PC-9 (cell line): Measurements from ENCODE around the gene KRTAP21-1. TPM values are rescaled to one million over a fixed set of nuclear protein-coding genes. Genes with fewer than 3 reads are reported as not detected.
"Not testable (repeated sequence)": the region's sequence is repeated elsewhere in the genome, so short reads cannot be mapped to it uniquely, and the experiment has no call there.

Experiments
- Bru-seq: library from RNA; stranded (reverse); fragments of 400-500 nt; gene quantifications from one replicate; lab custom pipeline; 2021; lab: Mats Ljungman, UMichigan
- BruChase-seq, 2 experiments: library from RNA; stranded (reverse); fragments of 400-500 nt; gene quantifications; one replicate each; lab custom pipeline; 2021; lab: Mats Ljungman, UMichigan
- BruUV-seq: library from RNA; stranded (reverse); fragments of 400-500 nt; replicated peaks from 2 replicates; lab custom pipeline; 2021; lab: Mats Ljungman, UMichigan
- CTCF ChIA-PET: fragments of 300-600 bp; sonication (Branson Sonifier 250); formaldehyde crosslinking; loops from one replicate; lab custom pipeline; 2022; ENCODE audit warnings: antibody characterized with exemption; lab: Charles Lee
- POLR2A ChIA-PET: fragments of 300-600 bp; sonication (Branson Sonifier 250); formaldehyde crosslinking; loops from one replicate; lab custom pipeline; 2022; ENCODE audit warnings: antibody characterized with exemption; ENCODE audit not compliant: unreplicated experiment; lab: Charles Lee
- DNase-seq, 2 experiments: peaks; one replicate each; pipeline versions ENCODE4 v3.0.0 to v3.0.0-alpha.2; 2015 to 2022; ENCODE audit warnings: mixed read lengths in 1 of 2
- H2AFZ ChIP-seq: fragments of 200-600 bp; sonication (generic); 2 replicates; pipeline ENCODE4 v1.8.1; 2017; ENCODE audit warnings: antibody characterized with exemption
- H3F3A ChIP-seq: fragments of 200-600 bp; sonication (generic); 2 replicates; pipeline ENCODE4 v1.8.1; 2017; ENCODE audit warnings: antibody characterized with exemption, mild to moderate bottlenecking, low read depth; ENCODE audit not compliant: insufficient read depth
- H3K27ac ChIP-seq: fragments of 200-600 bp; sonication (generic); 2 replicates; pipeline ENCODE4 v1.6.1; 2016; ENCODE audit warnings: mixed run types
- H3K27me3 ChIP-seq: fragments of 200-600 bp; sonication (generic); 2 replicates; pipeline ENCODE4 v1.6.1; 2016; ENCODE audit warnings: low read depth, mixed run types; ENCODE audit not compliant: insufficient read depth
- H3K36me3 ChIP-seq: fragments of 200-600 bp; sonication (generic); 2 replicates; pipeline ENCODE4 v1.6.1; 2016; ENCODE audit warnings: low read depth, mixed run types
- H3K4me1 ChIP-seq: fragments of 200-600 bp; sonication (generic); replicated peaks from 2 replicates; pipeline ENCODE4 v1.6.1; 2016; ENCODE audit warnings: mixed run types; ENCODE audit not compliant: insufficient read depth
- H3K4me2 ChIP-seq: fragments of 200-600 bp; sonication (generic); 2 replicates; pipeline ENCODE4 v1.6.1; 2017; ENCODE audit warnings: mixed run types
- H3K4me3 ChIP-seq: fragments of 200-600 bp; sonication (generic); 2 replicates; pipeline ENCODE4 v1.6.1; 2016; ENCODE audit warnings: mixed run types
- H3K79me2 ChIP-seq: fragments of 200-600 bp; sonication (generic); 2 replicates; pipeline ENCODE4 v1.6.1; 2017; ENCODE audit warnings: low read depth, mixed run types
- H3K9me2 ChIP-seq: fragments of 200-600 bp; sonication (generic); 2 replicates; pipeline ENCODE4 v1.8.1; 2017; ENCODE audit warnings: mild to moderate bottlenecking; ENCODE audit not compliant: insufficient read depth
- H3K9me3 ChIP-seq: fragments of 200-600 bp; sonication (generic); 2 replicates; pipeline ENCODE4 v1.8.1; 2016; ENCODE audit warnings: low read depth; ENCODE audit not compliant: insufficient read depth
- H4K20me1 ChIP-seq: fragments of 200-600 bp; sonication (generic); 2 replicates; pipeline ENCODE4 v1.8.1; 2017; ENCODE audit not compliant: insufficient read depth
- CTCF ChIP-seq: fragments of 200-600 bp; sonication (generic); conservative IDR thresholded peaks from 2 replicates; pipeline ENCODE4 v1.6.1; 2017; ENCODE audit warnings: mixed run types, antibody characterized with exemption, mild to moderate bottlenecking, moderate library complexity
- EZH2 ChIP-seq: fragments of 200-600 bp; sonication (generic); IDR thresholded peaks from 2 replicates; pipeline ENCODE4 v1.8.0; 2017; ENCODE audit warnings: antibody characterized with exemption, low read depth
- intact Hi-C: fragments of 100-400 bp; cut with micrococcal nuclease; formaldehyde crosslinking; loops from one replicate; pipeline ENCODE4 v1.10.0; 2022; ENCODE audit not compliant: unreplicated experiment
- long read RNA-seq: library from polyadenylated mRNA; stranded (forward); transcript quantifications from one replicate; pipeline ENCODE4 v2.0.0, GENCODE V29; 2022
- total RNA-seq: library from RNA; stranded (reverse); gene quantifications from 2 replicates; pipeline ENCODE4 v1.2.3, GENCODE V29; 2021

The KRTAP21-1 gene
- total RNA-seq (not detected in 2 replicates), Bru-seq, nascent RNA (not detected), BruChase-seq, experiment 1, labeled RNA remaining after a 2-hour chase (not detected), BruChase-seq, experiment 2, labeled RNA remaining after a 6-hour chase (not detected)
- long read RNA-seq = 0 reads

DNA sequence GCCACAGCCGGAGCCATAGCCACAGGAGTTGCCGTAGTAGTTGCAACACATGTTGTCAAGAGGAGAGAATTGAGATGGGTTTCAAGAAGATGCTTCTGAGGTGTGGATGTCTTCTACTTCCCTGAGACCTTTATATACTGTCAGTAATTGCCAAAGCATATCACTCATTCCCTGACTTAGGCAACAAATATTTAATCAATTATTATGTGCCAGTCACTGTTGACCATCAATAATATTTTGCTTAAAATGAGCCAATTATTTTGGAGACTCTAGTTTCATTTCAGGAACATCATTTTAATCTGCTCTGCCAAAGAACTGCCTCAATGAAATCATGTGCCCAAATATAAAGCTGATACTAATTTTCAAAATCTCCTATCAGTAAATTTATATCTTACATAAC is at the start of gene KRTAP21-1:
Gene KRTAP21-1, minus strand, starts transcription at position 101 of the 400 bp plus-strand sequence. Its CDS starts 50 bp downstream, at position 51.
- CTCF ChIA-PET, H3K79me2 ChIP-seq, H3K9me3 ChIP-seq, H3K4me2 ChIP-seq, H2AFZ ChIP-seq, intact Hi-C loops, H3K4me3 ChIP-seq, H3K9me2 ChIP-seq, BruUV-seq, H3K27me3 ChIP-seq, H3K36me3 ChIP-seq, H3F3A ChIP-seq, H4K20me1 ChIP-seq, POLR2A ChIA-PET, DNase-seq, H3K27ac ChIP-seq, H3K4me1 ChIP-seq: not testable (repeated sequence)

GRCh38 chr21:30800605-30801004 is 45.4 kb upstream of the KRTAP21-1 start:
- Histone ChIP-seq H3F3A (no peaks in the 10 kb centered on the region), H3K4me1 (no peaks in the 10 kb centered on the region), H4K20me1 (no peaks in the 10 kb centered on the region), H3K9me3 (no peaks in the 10 kb centered on the region), H3K4me3 (no peak overlapping the region), H3K27ac (no peak overlapping the region), H3K9me2 (no peaks in the 10 kb centered on the region), H3K36me3 (no peaks in the 10 kb centered on the region), H2AFZ (no peak overlapping the region), H3K79me2 (no peaks in the 10 kb centered on the region), H3K27me3 (no peaks in the 10 kb centered on the region), H3K4me2 (no peak overlapping the region)
- TF ChIP-seq CTCF (no peak), EZH2 (no peak)
- ChIA-PET CTCF (no interaction called here), POLR2A (no interaction called here)
- intact Hi-C loops = no loop called here
- DNase-seq = no peak
- BruUV-seq = no TSS peak

DNA sequence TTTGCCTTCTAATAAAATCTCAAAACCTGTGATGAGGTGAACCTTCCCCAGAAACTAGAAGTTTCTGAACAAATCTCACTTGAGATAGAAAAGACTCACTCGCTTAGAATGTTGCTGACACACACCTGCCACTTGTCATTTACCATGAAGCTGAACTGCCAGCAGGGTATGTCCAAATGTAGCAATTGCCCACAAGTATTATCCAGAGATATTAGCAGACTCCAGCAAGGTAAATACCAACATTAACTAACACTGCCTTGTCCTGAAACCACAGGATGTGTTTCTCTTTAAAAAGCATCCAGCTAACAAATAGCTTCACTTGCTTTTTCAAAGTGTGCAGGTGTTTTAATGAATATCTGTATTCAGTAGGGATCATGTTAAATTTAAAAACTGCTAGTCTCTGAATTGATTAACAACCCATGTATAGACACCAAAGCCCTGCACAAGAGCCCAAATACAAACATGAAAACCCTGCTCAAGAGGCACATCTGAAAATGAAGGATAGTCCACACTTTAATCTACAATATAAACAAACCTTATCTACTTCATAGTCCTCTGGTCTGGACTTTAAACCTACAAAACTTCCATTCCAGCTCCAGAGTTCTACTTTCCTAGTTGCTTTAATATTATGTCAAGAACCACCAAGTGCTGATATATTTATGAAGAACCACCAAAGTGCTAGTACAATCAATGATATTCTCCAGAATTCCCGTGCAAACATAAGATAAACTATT is 38.5 kb upstream of the KRTAP21-1 start:
- no peaks in the 10 kb centered on the region for H3K79me2 ChIP-seq
- H3K27ac ChIP-seq = no peak overlapping the region
- no peak for TF ChIP-seq EZH2
- TF ChIP-seq CTCF = no peak
- H3F3A ChIP-seq = no peaks in the 10 kb centered on the region
- no peaks in the 10 kb centered on the region for H3K4me1 ChIP-seq
- no peak for DNase-seq
- BruUV-seq = no TSS peak
- ChIA-PET POLR2A (no interaction called here), CTCF (no interaction called here)
- H3K9me3 ChIP-seq = no peaks in the 10 kb centered on the region
- H2AFZ ChIP-seq = no peak overlapping the region
- H3K9me2 ChIP-seq = no peaks in the 10 kb centered on the region
- H3K36me3 ChIP-seq = no peaks in the 10 kb centered on the region
- intact Hi-C loops = no loop called here
- no peak overlapping the region for H3K4me2 ChIP-seq
- H3K27me3 ChIP-seq = no peaks in the 10 kb centered on the region
- H4K20me1 ChIP-seq = no peaks in the 10 kb centered on the region
- no peak overlapping the region for H3K4me3 ChIP-seq
